HepG2 (cell line): ENCODE measurements around the gene PLAAT3. TPM values are rescaled to one million over a fixed set of nuclear protein-coding genes. Genes with fewer than 3 reads are reported as not detected.
"Not testable (repeated sequence)": the region's sequence is repeated elsewhere in the genome, so short reads cannot be mapped to it uniquely, and the experiment has no call there.

Experiments
- ATAC-seq: fragments of 200-7000 bp; cut with Tn5 transposase; 3 replicates; pipeline ENCODE4 v1.9.1; 2020; ENCODE audit warnings: mild to moderate bottlenecking, moderate library complexity
- BruUV-seq: library from RNA; stranded (reverse); fragments of 400-500 nt; replicated peaks from 2 replicates; lab custom pipeline; 2021; lab: Mats Ljungman, UMichigan
- CTCF ChIA-PET: fragments of 300-600 bp; formaldehyde crosslinking; extraction: SDS; loops from one replicate; lab custom pipeline; 2021; ENCODE audit warnings: low total read pairs, inconsistent platforms, low intra/inter-chr PET ratio; lab: Yijun Ruan, JAX
- POLR2A ChIA-PET: fragments of 350-600 bp; sonication (Branson Sonifier 250); formaldehyde crosslinking; loops from one replicate; lab custom pipeline; 2020; ENCODE audit warnings: antibody characterized with exemption, inconsistent platforms; lab: Yijun Ruan, JAX
- DNase-seq: peaks from one replicate; pipeline ENCODE4 v3.0.0-alpha.2; 2015; ENCODE audit warnings: low spot score
- FAIRE-seq: peaks from 3 replicates; lab custom pipeline; 2011; peaks lifted over from hg19 to GRCh38; lab: Jason Lieb, UNC
- H2AFZ ChIP-seq: one replicate; pipeline ENCODE4 v1.6.1; 2011; ENCODE audit warnings: low read length, inconsistent platforms
- H3K27ac ChIP-seq: fragments of 300-600 bp; 3 replicates; pipeline ENCODE4 v1.8.0; 2011; ENCODE audit warnings: mixed run types, mild to moderate bottlenecking, mixed read lengths, low read length, inconsistent platforms; ENCODE audit not compliant: insufficient read depth; ENCODE audit errors: extremely low read length
- H3K27me3 ChIP-seq, 2 experiments: fragments of 200-600 bp in 1 of 2; 2 replicates in 1 of 2; 3 replicates in 1 of 2; pipeline versions ENCODE4 v1.6.0 to v1.8.0; 2011; ENCODE audit warnings: low read length in 2 of 2, mild to moderate bottlenecking in 2 of 2, moderate library complexity in 2 of 2, inconsistent platforms in 1 of 2; ENCODE audit not compliant: insufficient read depth in 2 of 2, control insufficient read depth in 1 of 2
- H3K36me3 ChIP-seq, 2 experiments: fragments of 200-600 bp in 1 of 2; replicated peaks in 1 of 2; 2 replicates in 1 of 2; 3 replicates in 1 of 2; pipeline versions ENCODE4 v1.5.1 to v1.8.0; 2011; ENCODE audit warnings: low read length in 2 of 2, inconsistent platforms in 1 of 2; ENCODE audit not compliant: insufficient read depth in 2 of 2, control insufficient read depth in 1 of 2
- H3K4me1 ChIP-seq: 2 replicates; pipeline ENCODE4 v1.5.1; 2012; ENCODE audit warnings: low read length, inconsistent platforms; ENCODE audit not compliant: insufficient read depth
- H3K4me2 ChIP-seq: 2 replicates; pipeline ENCODE4 v1.6.0; 2011; ENCODE audit warnings: low read depth, low read length, inconsistent platforms
- H3K4me3 ChIP-seq, 3 experiments: fragments of 200-600 bp in 1 of 3; sonication (generic), shearing (Covaris generic) in 1 of 3; replicated peaks in 1 of 3; 2 replicates each; pipeline ENCODE4 v1.5.1; 2011 to 2016; ENCODE audit warnings: low read length in 3 of 3, inconsistent platforms in 2 of 3, low read depth in 2 of 3, mild to moderate bottlenecking in 2 of 3, control low read depth in 1 of 3, mixed read lengths in 1 of 3; ENCODE audit not compliant: insufficient read depth in 1 of 3
- H3K79me2 ChIP-seq: one replicate; pipeline ENCODE4 v1.6.1; 2011; ENCODE audit warnings: low read length, inconsistent platforms; ENCODE audit not compliant: insufficient read depth
- H3K9ac ChIP-seq: 2 replicates; pipeline ENCODE4 v1.6.0; 2011; ENCODE audit warnings: mild to moderate bottlenecking, low read depth, low read length, inconsistent platforms; ENCODE audit not compliant: insufficient read depth
- H3K9me3 ChIP-seq: 2 replicates; pipeline ENCODE4 v1.5.1; 2012; ENCODE audit warnings: mild to moderate bottlenecking, low read length
- H4K20me1 ChIP-seq: 2 replicates; pipeline ENCODE4 v1.6.0; 2011; ENCODE audit warnings: inconsistent platforms, mild to moderate bottlenecking, low read length, moderate library complexity; ENCODE audit not compliant: insufficient read depth
- JARID2 ChIP-seq: sonication (generic); formaldehyde crosslinking; IDR thresholded peaks from 2 replicates; pipeline ENCODE4 v1.8.1; 2023; ENCODE audit warnings: missing genetic modification reagents, inconsistent platforms; ENCODE audit not compliant: insufficient replicate concordance
- SOX5 ChIP-seq: IDR thresholded peaks from 2 replicates; pipeline ENCODE4 v1.6.1; 2016; ENCODE audit warnings: borderline replicate concordance
- WGBS: methylation state at CpG from one replicate; pipeline ENCODE4 v1.1.6; 2017; ENCODE audit warnings: low lambda C conversion rate; 5-methylcytosine and 5-hydroxymethylcytosine counted together
- in situ Hi-C: cut with HindIII; loops from 2 replicates; pipeline ENCODE4 v1.10.0; 2017; ENCODE audit warnings: low pct_unique_long_range_greater_than_20kb; ENCODE audit not compliant: extremely low pct_ligation_motif_present
- intact Hi-C: fragments of 100-400 bp; cut with micrococcal nuclease; formaldehyde crosslinking; loops from one replicate; pipeline ENCODE4 v1.10.0; 2022; ENCODE audit not compliant: unreplicated experiment
- polyA plus RNA-seq, 8 experiments: library from polyadenylated mRNA; depleted of rRNA in 3 of 8; stranded (reverse) in 7 of 8; unstranded in 1 of 8; fragments of >200 nt; fragmentation: Illumina TruSeq in 4 of 8; extraction: Trizol in 4 of 8; gene quantifications; 2 replicates each; pipeline versions ENCODE4 v1.2.1 to v1.2.3, GENCODE V29; 2011 to 2016; ENCODE audit warnings: low read depth in 4 of 8, missing spikeins in 1 of 8, mixed read lengths in 1 of 8; ENCODE audit not compliant: insufficient read depth in 1 of 8
- total RNA-seq, 5 experiments: library from RNA; depleted of rRNA; stranded (reverse); fragments of >200 nt; fragmentation: Illumina TruSeq; extraction: Trizol; gene quantifications; 2 replicates each; pipeline ENCODE4 v1.2.3, GENCODE V29; 2016; ENCODE audit warnings: low read depth in 1 of 5

PLAAT3 gene
- total and polyA plus RNA-seq, 2 of the 13 experiments (the other 11 are each of a cell fraction or from before 2014, with no cell fraction given) = 9.3 to 16.4 TPM

DNA sequence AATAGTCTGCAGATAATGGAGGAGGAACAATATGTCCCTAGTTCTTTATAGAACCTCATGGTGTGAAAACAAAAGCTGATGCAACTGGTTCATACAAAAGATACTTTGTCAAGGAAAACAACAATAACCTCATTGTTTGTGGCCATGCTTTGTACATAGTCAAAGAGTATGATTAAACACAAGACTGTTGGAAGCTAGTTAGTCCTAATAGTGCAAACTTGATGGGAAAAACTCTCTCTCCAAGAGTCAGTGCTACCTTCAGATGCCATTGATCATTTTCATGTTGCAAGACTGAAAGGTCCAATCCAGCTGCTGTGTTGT lies 30.9 kb downstream of the PLAAT3 start (continued):
- TF ChIP-seq SOX5 (CRISPR knock-in tag) = peak; percentile 96
- TF ChIP-seq JARID2 = no peak

DNA sequence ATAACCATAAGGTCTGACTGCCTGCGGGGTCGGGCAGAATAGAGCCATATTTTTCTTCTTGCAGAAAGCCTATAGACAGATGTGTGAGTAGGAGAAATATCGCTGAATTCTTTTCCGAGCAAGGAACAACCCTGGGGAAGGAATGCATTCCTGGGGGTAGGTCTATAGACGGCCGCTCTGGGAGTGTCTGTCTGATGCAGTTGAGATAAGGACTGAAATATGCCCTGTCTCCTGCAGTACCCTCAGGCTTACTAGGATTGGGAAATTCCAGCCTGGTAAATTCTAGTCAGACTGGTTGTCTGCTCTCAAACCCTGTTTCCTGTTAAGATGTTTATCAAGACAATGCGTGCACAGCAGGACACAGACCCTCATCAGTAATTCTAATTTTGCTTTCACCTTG lies 33.0 kb downstream of the PLAAT3 start:
- H2AFZ ChIP-seq, FAIRE-seq, H3K27me3 ChIP-seq, in situ Hi-C loops, POLR2A ChIA-PET, H3K4me2 ChIP-seq, BruUV-seq, H3K4me3 ChIP-seq, intact Hi-C loops, ATAC-seq, CTCF ChIA-PET, H4K20me1 ChIP-seq, H3K79me2 ChIP-seq, H3K9ac ChIP-seq, H3K27ac ChIP-seq, DNase-seq, H3K36me3 ChIP-seq: not testable (repeated sequence)
- Histone ChIP-seq H3K9me3 (peaks cover 15% of the 10 kb centered on the region), H3K4me1 (peaks cover 20% of the 10 kb centered on the region)
- WGBS = 83% methylated on average over 7 of the region's 7 CpGs

DNA sequence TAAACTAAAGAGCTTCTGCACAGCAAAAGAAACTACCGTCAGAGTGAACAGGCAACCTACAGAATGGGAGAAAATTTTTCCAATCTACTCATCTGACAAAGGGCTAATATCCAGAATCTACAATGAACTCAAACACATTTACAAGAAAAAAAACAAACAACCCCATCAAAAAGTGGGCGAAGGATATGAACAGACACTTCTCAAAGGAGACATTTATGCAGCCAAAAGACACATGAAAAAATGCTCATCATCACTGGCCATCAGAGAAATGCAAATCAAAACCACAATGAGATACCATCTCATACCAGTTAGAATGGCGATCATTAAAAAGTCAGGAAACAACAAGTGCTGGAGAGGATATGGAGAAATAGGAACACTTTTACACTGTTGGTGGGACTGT lies 35.4 kb downstream of the PLAAT3 start:
- DNase-seq, H2AFZ ChIP-seq, H4K20me1 ChIP-seq, H3K4me3 ChIP-seq, H3K27ac ChIP-seq, FAIRE-seq, H3K4me2 ChIP-seq, H3K27me3 ChIP-seq, in situ Hi-C loops, H3K9ac ChIP-seq, H3K79me2 ChIP-seq, ATAC-seq, CTCF ChIA-PET, intact Hi-C loops, BruUV-seq, H3K36me3 ChIP-seq, POLR2A ChIA-PET: not testable (repeated sequence)
- Histone ChIP-seq H3K4me1 (peaks cover 38% of the 10 kb centered on the region), H3K9me3 (peaks cover 15% of the 10 kb centered on the region)
- WGBS = 87% methylated on average over 3 of the region's 3 CpGs
